K562 (cell line): ENCODE data around the gene CRYBG2.
A peak's percentile ranks its signal among the peaks of the same experiment; 100 is the strongest.

Experiments
- ELF1 ChIP-seq: fragments of 200-800 bp; sonication (Bioruptor generic); IDR thresholded peaks from 2 replicates; pipeline ENCODE4 v1.6.1; 2016; ENCODE audit warnings: missing genetic modification characterization, missing compliant biosample characterization
- FOXJ3 ChIP-seq: sonication (generic); formaldehyde crosslinking; IDR thresholded peaks from 2 replicates; pipeline ENCODE4 v1.4.0; 2020; ENCODE audit warnings: mild to moderate bottlenecking, missing genetic modification reagents
- POLR2A ChIP-seq: fragments of 450-650 bp; conservative IDR thresholded peaks from 2 replicates; pipeline ENCODE4 v1.6.1; 2016
- SMARCC2 ChIP-seq: fragments of 450-650 bp; IDR thresholded peaks from 2 replicates; pipeline ENCODE4 v1.6.1; 2017; ENCODE audit warnings: antibody characterized with exemption, moderate library complexity, mild to moderate bottlenecking, low read depth
- SRF ChIP-seq, 2 experiments: fragments of 250-450, 450-650 bp in 1 of 2; sonication (Bioruptor Pico) in 1 of 2; sonication (generic) in 1 of 2; formaldehyde crosslinking; IDR thresholded peaks; 2 replicates each; pipeline versions ENCODE4 v1.5.0 to v1.5.1; 2020 to 2022; ENCODE audit warnings: mild to moderate bottlenecking in 1 of 2, missing genetic modification reagents in 1 of 2
- TFAM ChIP-seq: fragments of 250-450 bp; sonication (Bioruptor Pico); conservative IDR thresholded peaks from 2 replicates; pipeline ENCODE4 v1.5.0; 2021; ENCODE audit warnings: mild to moderate bottlenecking, moderate library complexity
- ZC3H11A ChIP-seq: IDR thresholded peaks from 2 replicates; pipeline ENCODE4 v1.6.1; 2012; ENCODE audit warnings: low read depth, low read length, improper control_type of control experiment

GRCh38 chr1:26288311-26288941, 65.5 kb downstream of the CRYBG2 start:
- TF ChIP-seq TFAM (CRISPR knock-in tag) (no peak), ELF1 (tag) (peak; percentile 38; the same call in 1 of the 2 replicates), SRF (CRISPR knock-in tag; IDR thresholded peaks at IDR 0.05) (no peak), POLR2A (no peak), SMARCC2 (no peak), FOXJ3 (no peak), ZC3H11A (no peak)
